SH-SY5Y (cell line): ENCODE measurements around the gene ACBD4.

ENCODE experiments used
- GATA2 ChIP-seq: IDR thresholded peaks from 2 replicates; pipeline ENCODE4 v1.6.1; 2011; ENCODE audit warnings: mild to moderate bottlenecking, low read depth, low read length
- GATA3 ChIP-seq: IDR thresholded peaks from 2 replicates; pipeline ENCODE4 v1.6.1; 2011; ENCODE audit warnings: low read depth, mild to moderate bottlenecking, low read length, moderate library complexity

ACBD4 gene

GRCh38 chr17:45118691-45119090, 16.8 kb upstream of the ACBD4 start:
- TF ChIP-seq GATA2 (no peak), GATA3 (no peak)

- TF ChIP-seq GATA2 (no peak), GATA3 (no peak)
Observed at GRCh38 chr17:45119964-45120363, 15.5 kb upstream of the ACBD4 start.

DNA sequence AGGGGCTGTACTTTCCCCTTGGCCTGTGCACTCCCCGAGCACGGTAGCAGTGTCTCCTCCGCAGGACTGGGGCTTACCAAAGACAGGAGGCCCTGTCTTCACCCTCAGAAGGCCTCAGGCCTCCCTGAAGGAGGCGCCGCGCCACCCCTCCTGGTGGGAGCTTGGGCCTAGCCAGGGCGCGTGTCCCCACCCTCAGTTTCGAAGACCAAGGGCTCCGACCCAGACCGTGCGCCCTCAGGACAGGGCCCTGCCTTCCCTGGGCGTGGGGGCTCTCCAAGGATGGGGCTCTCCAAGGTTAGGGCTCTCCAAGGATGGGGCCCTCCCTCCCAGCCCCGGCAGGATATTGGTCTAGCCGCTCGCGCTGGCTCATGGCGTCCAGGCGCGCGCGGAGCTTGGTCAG, 14.9 kb upstream of the ACBD4 start:
- TF ChIP-seq GATA2, result no peak
- TF ChIP-seq GATA3, result no peak

GRCh38 chr17:45121055-45121454, 14.4 kb upstream of the ACBD4 start:
- TF ChIP-seq GATA3, result no peak
- no peak for TF ChIP-seq GATA2

DNA sequence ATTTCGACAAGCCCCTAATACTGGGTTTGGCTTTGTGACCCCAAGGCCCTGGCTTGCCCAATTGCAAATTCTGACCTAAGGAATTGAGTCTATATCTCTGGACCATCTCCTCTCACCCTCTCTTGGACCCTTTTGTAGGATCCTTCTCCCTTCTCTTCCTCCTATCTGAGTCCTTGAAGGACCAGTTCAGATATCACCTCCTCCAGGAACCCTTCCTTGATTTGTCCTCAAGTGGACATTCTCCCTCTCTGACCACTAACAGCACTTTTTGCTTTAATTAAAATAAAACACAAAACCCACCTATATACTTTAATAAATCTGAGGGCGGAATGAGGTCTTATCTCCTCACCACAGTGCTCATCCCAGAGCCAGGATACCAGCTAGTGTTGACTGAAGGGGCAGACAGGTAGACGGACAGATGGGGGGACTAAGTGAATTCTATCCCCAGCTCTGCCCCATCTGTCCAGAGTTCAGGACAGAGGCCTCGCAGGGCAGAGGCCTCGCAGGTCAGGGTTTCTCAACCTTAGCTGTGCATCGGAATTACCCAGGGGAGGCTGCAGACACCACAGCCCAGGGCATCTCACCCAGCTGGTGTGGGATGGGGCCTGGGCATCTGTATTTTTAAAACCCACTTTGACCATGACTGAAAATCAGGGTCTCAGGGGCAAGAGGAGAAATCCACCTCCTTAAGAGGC, 12.3 kb upstream of the ACBD4 start:
- TF ChIP-seq GATA2 (no peak), GATA3 (no peak)

- TF ChIP-seq GATA3, result no peak
- no peak for TF ChIP-seq GATA2
Observed at GRCh38 chr17:45123930-45124796, 11.3 kb upstream of the ACBD4 start.

DNA sequence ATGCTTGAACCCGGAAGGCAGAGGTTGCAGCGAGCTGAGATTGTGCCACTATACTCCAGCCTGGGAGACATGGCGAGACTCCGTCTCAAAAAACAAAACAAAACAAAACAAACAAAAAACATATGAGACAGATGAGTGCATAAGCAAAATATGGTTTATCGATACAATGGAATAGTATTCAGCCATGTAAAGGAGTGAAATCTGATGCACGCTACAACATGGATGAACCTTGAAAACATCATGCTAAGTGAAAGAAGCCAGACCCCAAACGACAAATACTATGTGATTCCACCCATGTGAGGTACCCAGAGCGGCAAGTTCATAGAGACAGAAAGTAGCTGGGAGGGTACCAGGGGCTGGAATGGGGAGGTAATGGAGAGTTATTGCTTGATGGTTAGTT, 10.0 kb upstream of the ACBD4 start:
- TF ChIP-seq GATA3 (no peak), GATA2 (no peak)

- TF ChIP-seq GATA3 (no peak), GATA2 (no peak)
Observed at GRCh38 chr17:45127207-45127547, 8.3 kb upstream of the ACBD4 start.

- TF ChIP-seq GATA2 (no peak), GATA3 (no peak)
Observed at GRCh38 chr17:45127548-45128300, 7.8 kb upstream of the ACBD4 start.

DNA sequence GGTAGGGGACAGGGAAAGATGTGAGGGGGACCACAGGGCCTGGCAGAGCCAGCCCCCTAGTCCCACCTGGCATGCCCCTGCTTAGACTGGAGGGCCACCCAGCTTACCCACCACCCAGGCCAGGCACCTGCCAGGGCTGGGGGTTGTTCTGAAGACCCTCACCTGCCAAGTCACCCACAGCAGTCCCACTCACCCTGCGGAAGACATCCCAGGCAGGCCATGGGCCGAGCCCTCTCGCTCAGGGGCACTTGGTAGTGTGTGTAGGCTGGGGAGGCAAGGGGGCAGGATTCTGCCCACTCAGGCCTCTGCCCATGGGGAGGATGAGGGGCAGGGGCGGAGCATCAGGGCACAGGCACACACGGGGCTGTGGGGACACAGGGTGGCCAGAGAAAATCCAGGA, 7.2 kb upstream of the ACBD4 start:
- TF ChIP-seq GATA3 (no peak), GATA2 (no peak)

DNA sequence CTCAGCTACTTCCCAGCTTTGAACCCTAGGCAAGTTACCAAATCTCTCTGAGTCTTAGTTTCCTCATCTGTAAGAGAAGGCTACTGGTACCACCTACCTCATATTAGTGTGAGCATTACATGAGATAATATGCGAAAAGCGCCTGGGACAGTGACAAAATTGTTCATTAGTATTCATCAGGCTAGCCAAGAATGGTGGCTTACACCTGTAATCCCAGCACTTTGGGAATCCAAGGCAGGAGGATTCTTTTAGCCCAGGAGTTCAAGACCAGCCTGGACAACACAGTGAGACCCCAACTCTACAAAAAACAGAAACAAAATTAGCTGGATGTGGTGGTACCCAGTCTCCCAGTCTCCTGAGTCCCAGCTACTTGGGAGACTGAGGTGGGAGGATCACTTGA, 6.5 kb upstream of the ACBD4 start:
- TF ChIP-seq GATA3 (no peak), GATA2 (no peak)

GRCh38 chr17:45129426-45129939, 6.0 kb upstream of the ACBD4 start:
- TF ChIP-seq GATA2 (no peak), GATA3 (no peak)

GRCh38 chr17:45129940-45130680, 5.4 kb upstream of the ACBD4 start:
- TF ChIP-seq GATA3, result no peak
- TF ChIP-seq GATA2, result no peak
